Cardiac septum (tissue), 1 donor: ENCODE results near the gene CFAP92. TPM values are rescaled to one million over a fixed set of nuclear protein-coding genes. Genes with fewer than 3 reads are reported as not detected.

Experiments
- DNase-seq: peaks from one replicate; pipeline ENCODE4 v3.0.0-alpha.2; 2020; ENCODE audit warnings: low spot score
- intact Hi-C: fragments of 100-400 bp; cut with DNase I; formaldehyde crosslinking; loops from one replicate; pipeline ENCODE4 v1.14.0; 2022
- total RNA-seq: library from RNA; stranded (reverse); fragmentation: NEBNext Ultra II Directional; extraction: Animal tissue kit (Norgen Biotek cat#: 25700); gene quantifications from one replicate; pipeline ENCODE4 v1.2.1, GENCODE V29; 2021
- donor health status: DM: no; HTN: no; CAD: no.

The CFAP92 gene
- total RNA-seq, 1 donor from 2014 or later = 0.27 TPM

GRCh38 chr3:129026728-129027543 lies 33.1 kb upstream of the CFAP92 start:
- intact Hi-C loops = loop anchor here (2.0 kb wide), 1 partner anchor 26 kb away; no protein-coding TSS in a partner anchor
- DNase-seq = peak; percentile 96

GRCh38 chr3:129025691-129026435 lies 32.0 kb upstream of the CFAP92 start:
- intact Hi-C loops = loop anchor here (2.0 kb wide), 1 partner anchor 27 kb away; no protein-coding TSS in a partner anchor
- no peak for DNase-seq

- intact Hi-C loops = no loop called here
- DNase-seq = no peak
Measured at GRCh38 chr3:129025108-129025507, 31.2 kb upstream of the CFAP92 start.

DNA sequence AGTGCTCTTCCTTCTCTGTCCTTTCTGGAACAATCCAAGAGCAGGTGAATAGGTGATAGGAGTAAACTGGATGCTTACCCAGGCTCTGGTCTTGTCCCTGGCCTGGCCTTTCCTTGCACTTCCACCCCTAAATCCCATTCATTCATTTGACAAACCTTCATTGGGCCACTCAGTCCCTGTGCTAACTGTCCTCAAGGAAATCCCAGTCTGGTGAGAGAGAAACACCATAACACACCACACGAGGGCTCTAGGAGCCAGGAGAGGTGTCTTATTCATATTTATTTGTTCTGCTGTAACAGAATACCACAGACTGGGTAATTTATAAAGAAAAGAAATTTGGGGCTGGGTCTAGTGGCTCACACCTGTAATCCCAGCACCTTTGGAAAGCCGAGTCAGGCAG lies 30.0 kb upstream of the CFAP92 start:
- DNase-seq = no peak
- intact Hi-C loops = no loop called here

- intact Hi-C loops = no loop called here
- DNase-seq = no peak
Measured at GRCh38 chr3:129023008-129023358, 29.1 kb upstream of the CFAP92 start.

- peak; percentile 83 for DNase-seq
- intact Hi-C loops = no loop called here
Measured at GRCh38 chr3:129022114-129023007, 28.5 kb upstream of the CFAP92 start.

GRCh38 chr3:129021140-129021551 lies 27.3 kb upstream of the CFAP92 start:
- intact Hi-C loops = no loop called here
- DNase-seq = peak; percentile 35

- DNase-seq = peak; percentile 39
- intact Hi-C loops = no loop called here
Measured at GRCh38 chr3:129020691-129021090, 26.8 kb upstream of the CFAP92 start.

DNA sequence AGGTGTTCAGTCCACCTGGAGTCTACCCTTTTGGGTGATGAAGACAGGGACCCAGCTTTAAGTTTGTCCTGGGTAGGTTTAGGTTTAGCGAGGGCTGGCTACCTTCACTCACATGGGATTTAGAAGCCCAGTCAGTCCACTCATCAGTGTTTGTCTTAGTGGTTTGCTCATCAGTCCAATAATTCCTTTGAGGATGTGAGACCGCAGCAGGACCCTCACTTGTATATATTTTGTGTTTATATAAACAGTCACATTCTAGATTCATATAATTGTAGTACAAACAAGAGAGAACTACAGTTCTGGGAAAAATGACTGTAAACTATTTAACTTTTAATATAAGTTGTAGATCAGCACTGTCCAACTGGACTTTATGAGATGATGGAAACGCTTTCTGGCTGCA lies 25.4 kb upstream of the CFAP92 start:
- peak; percentile 7 for DNase-seq
- intact Hi-C loops = no loop called here

GRCh38 chr3:129018751-129019150 lies 24.9 kb upstream of the CFAP92 start:
- peak; percentile 46 for DNase-seq
- intact Hi-C loops = no loop called here

GRCh38 chr3:129018271-129018670 lies 24.4 kb upstream of the CFAP92 start:
- intact Hi-C loops = no loop called here
- no peak for DNase-seq

DNA sequence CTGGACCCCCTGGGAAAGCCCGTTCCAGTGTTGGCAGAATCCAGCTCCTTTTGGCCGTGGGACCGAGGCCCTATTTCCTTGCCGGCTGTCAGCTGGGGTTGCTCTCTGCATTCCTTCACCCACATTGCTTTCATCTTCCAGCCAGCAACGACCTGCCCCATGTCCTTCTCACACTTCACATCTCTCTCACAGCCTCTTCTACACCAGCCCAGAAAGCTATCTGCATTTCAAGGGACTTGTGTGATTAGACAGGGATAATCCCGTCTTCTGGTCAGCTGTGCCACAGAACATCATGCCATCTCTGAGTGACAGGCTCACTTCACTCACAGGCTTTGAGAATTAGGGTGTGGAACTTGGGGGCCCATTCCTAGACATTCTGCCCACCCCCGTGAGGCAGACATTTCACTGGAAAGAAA lies 23.6 kb upstream of the CFAP92 start:
- no peak for DNase-seq
- intact Hi-C loops = no loop called here

- DNase-seq = no peak
- intact Hi-C loops = no loop called here
Measured at GRCh38 chr3:129016720-129017483, 23.0 kb upstream of the CFAP92 start.

DNA sequence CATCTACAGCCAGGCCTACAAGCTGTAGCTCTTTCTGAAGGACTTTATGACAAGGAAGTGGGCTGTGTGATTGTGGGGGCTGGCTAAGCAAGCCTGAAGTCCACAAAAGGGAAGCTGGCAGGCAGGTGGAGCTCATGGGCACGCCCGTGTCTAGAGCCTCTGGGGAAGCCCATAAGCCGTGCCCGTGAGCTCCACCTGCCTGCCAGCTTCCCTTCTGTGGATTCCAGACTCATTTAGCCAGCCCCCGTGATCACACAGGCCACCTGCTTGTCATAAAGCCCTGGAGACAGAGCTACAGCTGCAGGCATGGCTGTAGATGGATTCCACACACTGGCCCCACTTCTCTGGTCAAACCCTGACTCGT lies 22.5 kb upstream of the CFAP92 start:
- no peak for DNase-seq
- intact Hi-C loops = no loop called here

- no peak for DNase-seq
- intact Hi-C loops = no loop called here
Measured at GRCh38 chr3:129015388-129016105, 21.7 kb upstream of the CFAP92 start.

DNA sequence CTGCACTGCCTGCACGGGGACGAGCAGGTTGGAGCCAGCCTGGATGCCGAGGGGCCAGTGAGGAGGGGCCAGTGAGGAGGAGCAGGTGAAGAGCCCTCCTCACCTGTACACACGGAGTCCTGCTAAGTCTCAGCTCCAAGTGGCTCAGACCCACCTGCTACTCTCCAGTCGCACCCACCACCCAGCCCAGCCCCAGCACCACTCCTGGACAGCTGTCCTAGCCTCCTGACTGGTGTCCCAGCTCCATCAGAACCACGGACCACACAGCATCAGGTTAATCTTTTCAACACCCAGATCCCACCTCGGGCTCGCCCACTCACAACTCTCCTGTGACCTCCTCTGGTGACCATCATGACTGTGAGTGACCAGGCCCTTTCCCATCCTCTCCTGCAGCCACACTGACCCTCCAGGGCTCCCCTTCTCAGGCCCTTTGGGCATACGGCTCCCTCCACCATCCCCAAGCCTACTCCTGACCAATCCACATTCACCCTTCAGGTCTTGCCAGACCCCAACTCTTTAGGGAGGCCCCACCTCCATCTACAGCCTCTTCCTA lies 21.0 kb upstream of the CFAP92 start:
- no peak for DNase-seq
- intact Hi-C loops = no loop called here

DNA sequence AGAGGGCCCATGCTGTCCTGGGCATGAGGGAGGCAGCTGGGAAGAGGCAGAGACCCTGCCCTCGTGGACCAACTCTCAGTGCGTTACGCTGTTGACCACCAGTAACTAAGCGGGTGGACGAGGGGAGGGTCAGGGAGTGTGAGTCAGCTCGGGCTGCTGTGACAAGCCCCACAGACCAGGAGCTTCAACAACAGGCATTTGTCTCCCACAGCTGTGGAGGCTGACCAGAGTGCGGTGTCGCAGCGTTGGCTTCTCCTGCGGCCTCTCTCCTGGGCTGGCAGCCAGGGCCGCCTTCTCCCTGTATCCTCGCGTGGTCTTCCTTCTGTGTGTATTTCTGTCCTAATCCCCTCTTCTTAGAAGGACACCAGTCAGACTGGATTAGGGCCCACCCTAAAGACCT lies 20.3 kb upstream of the CFAP92 start:
- DNase-seq = no peak

DNA sequence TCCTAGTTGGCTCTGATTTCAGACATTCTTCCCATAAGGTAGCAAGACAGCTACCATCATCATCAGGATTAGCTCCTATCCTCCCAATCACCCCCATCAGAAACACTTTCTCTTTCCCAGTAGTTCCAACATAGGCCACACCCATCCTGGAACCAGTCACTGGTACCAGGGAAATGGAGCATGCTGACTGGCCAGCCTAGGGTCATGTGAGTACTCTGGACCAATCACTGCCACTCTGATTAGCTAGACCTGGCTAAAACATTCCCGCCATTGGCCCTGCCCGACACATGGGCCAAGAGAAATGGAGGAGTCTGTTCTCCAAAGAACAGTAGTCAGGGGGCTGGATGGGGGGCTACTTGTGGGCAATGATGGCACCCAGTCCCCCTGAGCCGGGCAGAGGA lies 19.6 kb upstream of the CFAP92 start:
- DNase-seq = no peak
- intact Hi-C loops = no loop called here

More for the DNA sequence above, 20.3 kb upstream of the CFAP92 start:
- intact Hi-C loops = no loop called here
